Choroid plexus epithelial cell (primary cell): ENCODE data around the gene ADIPOR2.

Experiments used
- DNase-seq: peaks from one replicate; pipeline ENCODE4 v3.0.0-alpha.2; 2010; ENCODE audit warnings: low read depth
- H3K4me3 ChIP-seq: 2 replicates; pipeline ENCODE4 v1.5.1; 2011; ENCODE audit warnings: low read depth, mild to moderate bottlenecking, control low read depth, low read length, moderate library complexity
- TF ChIP-seq, protein P1 (sequence below): conservative IDR thresholded peaks from 2 replicates; pipeline ENCODE4 v1.5.1; 2011; ENCODE audit warnings: low read depth, mild to moderate bottlenecking, control low read depth, inconsistent platforms, low read length, moderate library complexity

ADIPOR2 gene

GRCh38 chr12:1827826-1828805, 137.2 kb downstream of the ADIPOR2 start:
- TF ChIP-seq, protein P1, sequence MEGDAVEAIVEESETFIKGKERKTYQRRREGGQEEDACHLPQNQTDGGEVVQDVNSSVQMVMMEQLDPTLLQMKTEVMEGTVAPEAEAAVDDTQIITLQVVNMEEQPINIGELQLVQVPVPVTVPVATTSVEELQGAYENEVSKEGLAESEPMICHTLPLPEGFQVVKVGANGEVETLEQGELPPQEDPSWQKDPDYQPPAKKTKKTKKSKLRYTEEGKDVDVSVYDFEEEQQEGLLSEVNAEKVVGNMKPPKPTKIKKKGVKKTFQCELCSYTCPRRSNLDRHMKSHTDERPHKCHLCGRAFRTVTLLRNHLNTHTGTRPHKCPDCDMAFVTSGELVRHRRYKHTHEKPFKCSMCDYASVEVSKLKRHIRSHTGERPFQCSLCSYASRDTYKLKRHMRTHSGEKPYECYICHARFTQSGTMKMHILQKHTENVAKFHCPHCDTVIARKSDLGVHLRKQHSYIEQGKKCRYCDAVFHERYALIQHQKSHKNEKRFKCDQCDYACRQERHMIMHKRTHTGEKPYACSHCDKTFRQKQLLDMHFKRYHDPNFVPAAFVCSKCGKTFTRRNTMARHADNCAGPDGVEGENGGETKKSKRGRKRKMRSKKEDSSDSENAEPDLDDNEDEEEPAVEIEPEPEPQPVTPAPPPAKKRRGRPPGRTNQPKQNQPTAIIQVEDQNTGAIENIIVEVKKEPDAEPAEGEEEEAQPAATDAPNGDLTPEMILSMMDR, result no peak
- no peak overlapping the region for H3K4me3 ChIP-seq
- no peak for DNase-seq

GRCh38 chr12:1828856-1829255, 138.0 kb downstream of the ADIPOR2 start:
- TF ChIP-seq, protein P1, result no peak
- no peak overlapping the region for H3K4me3 ChIP-seq
- DNase-seq, result no peak

DNA sequence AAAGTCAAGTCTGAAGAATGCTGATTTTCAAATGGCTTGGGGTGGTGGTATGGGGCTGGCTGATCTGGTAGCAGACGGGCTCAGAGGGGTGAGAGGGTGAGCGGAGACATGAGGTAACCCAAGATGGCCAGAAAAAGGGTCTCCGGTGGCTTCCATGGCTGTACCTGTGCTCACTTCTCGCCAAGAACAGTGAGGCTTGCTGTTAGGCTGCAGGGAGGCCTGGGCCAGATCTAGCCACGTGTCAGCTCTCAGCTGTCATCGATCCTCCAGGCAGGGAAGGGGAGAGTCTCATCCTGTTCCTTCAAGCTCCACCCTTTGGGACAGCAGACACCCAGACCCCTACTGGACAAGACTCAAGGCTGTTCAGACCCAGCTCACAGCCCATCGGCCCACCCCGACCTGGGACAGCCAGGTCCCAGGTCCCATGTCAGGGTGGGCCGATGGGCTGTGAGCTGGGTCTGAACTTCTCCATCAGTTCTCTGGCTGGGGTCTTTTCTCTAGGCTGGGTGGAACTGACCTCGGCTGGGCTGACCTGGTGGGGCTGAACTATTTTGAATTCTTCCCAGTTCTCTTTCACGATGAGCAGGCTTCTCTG, 138.5 kb downstream of the ADIPOR2 start:
- no peak for DNase-seq
- no peak overlapping the region for H3K4me3 ChIP-seq
- TF ChIP-seq, protein P1, result no peak

DNA sequence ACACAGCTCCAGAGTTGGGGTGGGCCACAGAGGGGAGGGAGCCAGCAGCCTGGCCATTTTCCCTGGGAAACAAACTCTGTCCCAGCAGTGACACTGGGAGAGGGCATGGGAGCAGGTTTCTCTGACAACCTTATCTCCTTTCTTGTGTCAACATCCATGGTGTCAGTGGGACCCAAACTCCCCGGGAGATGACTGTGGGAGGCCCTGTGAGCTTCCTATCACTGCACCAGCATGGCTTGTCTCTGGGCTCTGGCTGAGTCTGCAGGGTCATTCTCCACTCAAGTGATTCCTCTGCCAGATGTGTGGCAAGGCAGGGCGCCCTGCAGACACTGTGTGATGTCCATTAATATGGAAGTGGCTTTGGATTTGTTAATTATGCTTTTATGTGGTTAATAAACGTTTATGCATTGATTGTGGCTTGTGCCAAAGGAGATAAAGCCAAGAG, 139.6 kb downstream of the ADIPOR2 start:
- TF ChIP-seq, protein P1, result no peak
- H3K4me3 ChIP-seq, result no peak overlapping the region
- DNase-seq, result no peak

- TF ChIP-seq, protein P1, result no peak
- DNase-seq, result peak; percentile 72
- no peak overlapping the region for H3K4me3 ChIP-seq
Observed at GRCh38 chr12:1830981-1831963, 140.4 kb downstream of the ADIPOR2 start.

GRCh38 chr12:1832801-1833595, 142.1 kb downstream of the ADIPOR2 start:
- no peak overlapping the region for H3K4me3 ChIP-seq
- no peak for DNase-seq
- TF ChIP-seq, protein P1, result no peak
